GM19467 (cell line): ENCODE measurements around the gene LHFPL2.
"Not testable (repeated sequence)": the region's sequence is repeated elsewhere in the genome, so short reads cannot be mapped to it uniquely, and the experiment has no call there.

Source experiments
- ATAC-seq: cut with Tn5 transposase; IDR thresholded peaks from one replicate; pipeline ENCODE4 v1.9.1; 2021; ENCODE audit warnings: mild to moderate bottlenecking, moderate library complexity; ENCODE audit not compliant: unreplicated experiment

LHFPL2 gene, protein sequence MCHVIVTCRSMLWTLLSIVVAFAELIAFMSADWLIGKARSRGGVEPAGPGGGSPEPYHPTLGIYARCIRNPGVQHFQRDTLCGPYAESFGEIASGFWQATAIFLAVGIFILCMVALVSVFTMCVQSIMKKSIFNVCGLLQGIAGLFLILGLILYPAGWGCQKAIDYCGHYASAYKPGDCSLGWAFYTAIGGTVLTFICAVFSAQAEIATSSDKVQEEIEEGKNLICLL

DNA sequence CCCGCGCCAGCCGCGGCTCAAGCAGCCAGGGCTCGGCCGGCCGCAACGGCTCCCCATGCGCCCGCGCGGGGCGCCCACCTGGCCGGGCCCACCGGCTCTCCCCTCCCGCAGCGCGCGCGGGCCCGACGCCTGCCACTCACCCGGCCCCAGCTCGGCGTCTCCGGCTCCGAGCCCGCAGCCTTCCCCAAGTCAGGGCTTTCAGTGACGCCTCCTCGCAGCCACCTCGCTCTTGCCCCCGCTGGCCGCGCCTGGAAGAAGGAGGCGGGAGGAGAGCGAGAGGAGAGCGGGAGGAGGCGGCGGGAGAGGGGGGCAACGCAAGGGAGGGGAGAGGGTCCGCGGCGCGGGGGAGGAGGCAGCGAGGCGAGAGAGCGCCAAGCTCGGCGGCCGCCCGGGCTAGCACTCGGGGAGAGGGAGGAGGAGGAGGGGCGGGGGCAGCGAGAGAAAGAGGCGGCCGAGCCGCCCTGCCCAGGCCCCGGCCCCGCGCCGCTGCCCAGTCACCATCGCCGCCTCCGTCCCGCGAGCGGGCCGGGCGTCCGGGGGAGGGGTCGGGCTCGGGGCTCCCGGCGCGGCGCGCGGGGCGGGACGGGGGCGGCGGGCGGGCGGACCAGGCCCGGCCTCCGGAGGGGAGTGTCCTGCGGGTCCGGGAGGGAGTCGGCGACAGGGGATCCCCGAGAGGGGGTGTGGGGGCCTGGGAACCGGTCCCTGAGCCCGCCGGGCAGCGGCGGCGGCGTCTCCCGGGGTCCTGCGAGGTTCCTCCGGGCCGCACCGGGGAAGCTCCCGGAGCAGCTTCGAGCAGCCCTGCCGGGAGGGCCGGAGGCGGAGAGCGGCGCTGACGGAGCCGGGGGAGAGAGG lies at the start of gene LHFPL2:
TSS of gene LHFPL2 (minus strand) at position 414 of the 852 bp plus-strand sequence. CDS start 138,559 bp downstream, outside the sequence.
- peak; percentile 54 for ATAC-seq

DNA sequence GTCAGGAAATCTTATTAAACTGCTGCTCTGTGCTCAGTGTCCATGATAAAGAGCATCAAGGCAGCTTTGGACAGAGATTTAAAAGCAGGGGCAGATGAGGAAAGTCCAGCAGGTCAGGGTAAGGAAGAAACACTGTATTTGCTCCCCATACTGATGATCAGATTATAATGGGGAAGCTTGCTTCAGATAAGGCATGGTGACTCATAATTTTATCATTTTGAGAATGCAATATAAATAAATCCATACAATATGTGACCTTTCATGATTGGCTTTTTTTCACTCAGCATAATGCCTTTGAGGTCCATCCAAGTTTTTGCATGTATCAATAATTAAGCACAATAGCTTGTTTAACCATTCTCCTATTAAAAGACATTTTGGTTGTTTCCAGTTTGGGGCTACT lies 48.1 kb upstream of the LHFPL2 start:
- no peak for ATAC-seq

DNA sequence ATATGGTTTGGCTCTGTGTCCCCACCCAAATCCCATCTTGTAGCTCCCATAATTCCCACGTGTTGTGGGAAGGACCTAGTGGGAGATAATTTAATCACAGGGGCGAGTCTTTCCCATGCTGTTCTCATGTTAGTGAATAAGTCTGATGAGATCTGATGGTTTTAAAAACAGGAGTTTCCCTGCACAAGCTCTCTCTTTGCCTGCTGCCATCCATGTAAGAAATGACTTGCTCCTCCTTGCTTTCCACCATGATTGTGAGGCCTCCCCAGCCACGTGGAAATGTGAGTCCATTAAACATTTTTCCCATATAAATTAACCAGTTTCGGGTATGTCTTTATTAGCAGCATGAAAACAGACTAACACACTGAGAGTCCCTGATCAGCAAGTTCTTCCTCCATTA lies 47.5 kb upstream of the LHFPL2 start:
- ATAC-seq = not testable (repeated sequence)

DNA sequence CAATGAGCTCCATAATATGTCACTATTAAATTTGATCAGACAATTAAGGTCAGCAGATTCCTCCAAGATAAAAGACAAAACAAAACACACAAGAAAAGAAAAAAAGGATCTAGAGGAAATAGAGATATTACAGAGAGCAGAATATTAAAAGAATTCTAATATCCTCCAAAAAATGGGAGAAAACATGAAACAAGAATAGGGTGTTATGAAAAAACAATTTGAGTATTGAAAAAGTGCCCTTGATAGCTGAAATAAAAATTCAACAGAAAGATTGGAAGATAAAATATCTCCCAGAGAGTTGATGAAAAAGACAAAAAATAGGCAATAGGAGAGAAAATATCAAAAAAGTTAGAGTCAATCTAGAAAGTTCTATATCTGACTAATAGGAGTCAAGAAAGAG lies 44.8 kb upstream of the LHFPL2 start:
- no peak for ATAC-seq

DNA sequence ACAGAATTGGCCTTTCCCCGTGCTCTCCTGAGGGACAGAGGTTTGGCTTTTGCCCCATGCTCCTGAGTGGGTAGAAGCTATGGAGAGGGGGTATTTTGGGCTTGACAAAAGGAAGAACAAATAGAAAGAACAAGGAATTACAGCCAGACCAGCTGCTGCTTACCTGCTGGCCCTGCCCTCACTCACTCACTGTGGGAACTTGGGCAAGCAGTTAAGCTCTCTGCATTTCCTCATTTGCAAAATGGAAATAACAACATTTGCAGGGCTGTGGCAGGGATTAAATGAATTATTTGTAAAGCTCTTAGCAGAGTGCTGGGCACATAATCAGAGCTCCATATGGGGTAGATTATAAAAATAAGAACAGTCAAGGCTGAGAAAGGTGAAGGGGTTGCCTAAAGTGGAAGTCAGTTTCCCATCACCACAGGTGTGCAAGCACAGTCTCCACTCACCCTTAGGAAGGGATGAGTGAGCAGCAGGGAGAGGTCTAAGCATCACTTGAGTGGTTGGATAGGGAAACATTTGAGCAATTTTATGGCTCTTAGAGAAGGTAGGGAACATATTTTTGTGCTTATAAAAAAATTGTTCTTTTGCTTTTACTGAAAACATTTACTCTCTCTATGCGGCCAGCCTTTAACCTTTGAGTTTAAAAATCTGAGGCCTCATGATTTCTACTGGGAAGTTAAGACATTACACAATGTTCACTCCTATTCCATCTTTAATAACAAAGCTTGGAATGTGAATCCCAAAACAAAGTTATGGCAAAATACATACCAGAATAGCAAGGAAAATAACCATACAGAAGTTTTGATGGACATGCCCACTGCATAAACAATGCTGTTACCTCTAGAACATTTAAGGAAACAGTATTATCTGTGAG lies 42.8 kb upstream of the LHFPL2 start:
- ATAC-seq = no peak

DNA sequence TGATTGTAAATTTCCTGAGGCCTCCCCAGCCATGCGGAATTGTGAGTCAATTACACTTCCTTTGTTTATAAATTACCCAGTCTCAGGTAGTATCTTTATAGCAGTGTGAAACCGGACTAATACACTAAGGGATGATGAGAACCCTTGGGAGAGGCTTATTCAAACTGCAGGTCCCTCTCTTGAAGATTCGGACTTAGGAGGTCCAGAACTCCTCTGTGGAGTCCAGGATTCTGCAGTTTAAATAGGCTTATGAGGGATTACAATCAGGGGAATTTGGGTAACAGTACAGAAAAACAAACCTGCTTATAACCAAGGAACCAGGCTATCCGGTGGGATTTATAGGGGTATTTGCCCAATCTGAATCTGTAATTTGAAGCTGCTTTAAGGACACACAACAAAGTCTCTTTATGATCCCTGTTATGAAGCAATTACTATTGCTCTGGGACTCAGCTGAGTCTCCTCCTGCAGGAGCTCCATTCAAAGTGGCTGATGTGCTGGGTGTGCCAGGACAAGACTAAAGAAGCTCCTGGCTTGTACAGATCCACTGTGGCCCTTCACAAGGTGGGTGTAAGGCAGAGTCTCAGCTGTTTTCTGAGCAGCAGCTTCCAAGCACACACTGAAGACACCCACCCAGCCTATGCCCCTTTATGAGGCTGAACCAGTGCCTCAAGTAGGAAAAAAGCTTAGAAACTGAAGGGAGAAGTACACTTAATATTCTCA lies 41.8 kb upstream of the LHFPL2 start:
- no peak for ATAC-seq

DNA sequence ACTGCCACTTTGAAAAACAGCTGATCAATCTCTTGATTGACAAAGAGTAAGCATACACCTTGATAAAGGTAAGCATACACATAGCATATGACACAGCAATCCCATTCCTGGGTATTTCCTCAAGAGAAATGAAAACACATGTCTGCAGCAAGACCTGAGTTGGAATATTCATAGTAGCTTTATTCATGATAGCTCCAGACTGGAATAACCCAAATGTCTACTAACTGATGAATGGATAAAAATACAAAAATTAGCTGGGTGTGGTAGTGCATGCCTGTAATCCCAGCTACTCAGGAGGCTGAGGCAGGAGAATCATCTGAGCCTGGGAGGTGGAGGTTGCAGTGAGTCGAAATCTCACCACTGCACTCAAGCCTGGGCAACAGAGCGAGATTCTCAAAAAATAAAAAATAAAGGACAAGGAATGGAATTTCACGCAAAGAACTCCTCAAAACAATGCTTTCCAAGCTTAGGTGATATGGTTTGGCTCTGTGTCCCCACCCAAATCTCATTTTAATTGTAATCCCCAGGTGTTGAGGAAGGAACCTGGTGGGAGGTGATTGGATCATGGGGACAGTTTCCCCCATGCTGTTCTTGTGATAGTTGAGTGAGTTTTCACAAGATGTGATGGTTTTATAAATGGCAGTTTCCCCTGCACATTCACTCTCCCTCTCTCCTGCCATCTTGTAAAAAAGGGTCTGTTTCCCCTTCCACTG lies 41.1 kb upstream of the LHFPL2 start:
- ATAC-seq = no peak

DNA sequence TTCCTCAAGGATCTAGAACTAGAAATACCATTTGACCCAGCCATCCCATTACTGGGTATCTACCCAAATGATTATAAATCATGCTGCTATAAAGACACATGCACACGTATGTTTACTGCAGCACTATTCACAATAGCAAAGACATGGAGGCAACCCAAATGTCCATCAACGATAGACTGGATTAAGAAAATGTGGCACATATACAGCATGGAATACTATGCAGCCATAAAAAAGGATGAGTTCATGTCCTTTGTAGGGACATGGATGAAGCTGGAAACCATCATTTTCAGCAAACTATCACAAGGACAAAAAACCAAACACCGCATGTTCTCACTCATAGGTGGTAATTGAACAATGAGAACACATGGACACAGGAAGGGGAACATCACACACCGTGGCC lies 38.9 kb upstream of the LHFPL2 start:
- ATAC-seq = not testable (repeated sequence)

DNA sequence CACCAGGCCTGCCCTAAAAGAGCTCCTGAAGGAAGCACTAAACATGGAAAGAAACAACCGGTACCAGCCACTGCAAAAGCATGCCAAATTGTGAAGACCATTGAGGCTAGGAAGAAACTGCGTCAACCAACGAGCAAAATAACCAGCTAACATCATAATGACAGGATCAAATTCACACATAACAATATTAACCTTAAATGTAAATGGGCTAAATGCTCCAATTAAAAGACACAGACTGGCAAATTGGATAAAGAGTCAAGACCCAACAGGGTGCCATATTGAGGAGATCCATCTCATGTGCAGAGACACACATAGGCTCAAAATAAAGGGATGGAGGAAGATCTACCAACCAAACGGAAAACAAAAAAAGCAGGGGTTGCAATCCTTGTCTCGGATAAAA lies 35.3 kb upstream of the LHFPL2 start:
- ATAC-seq = not testable (repeated sequence)

DNA sequence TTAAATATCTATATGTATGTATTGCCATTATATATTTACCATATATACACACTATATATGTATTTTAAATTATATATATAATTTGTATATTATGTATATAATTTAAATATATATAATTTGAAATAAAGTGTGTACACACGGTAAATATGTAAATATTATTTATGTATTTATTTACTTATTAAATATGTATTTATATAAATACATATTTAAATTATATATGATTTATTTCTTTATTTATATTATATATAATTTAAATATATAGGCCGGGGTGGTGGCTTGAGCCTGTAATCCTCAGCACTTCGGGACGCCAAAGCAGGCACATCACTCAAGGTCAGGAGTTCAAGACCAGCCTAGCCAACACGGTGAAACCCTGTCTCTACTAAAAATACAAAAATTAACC lies 31.3 kb upstream of the LHFPL2 start:
- no peak for ATAC-seq

DNA sequence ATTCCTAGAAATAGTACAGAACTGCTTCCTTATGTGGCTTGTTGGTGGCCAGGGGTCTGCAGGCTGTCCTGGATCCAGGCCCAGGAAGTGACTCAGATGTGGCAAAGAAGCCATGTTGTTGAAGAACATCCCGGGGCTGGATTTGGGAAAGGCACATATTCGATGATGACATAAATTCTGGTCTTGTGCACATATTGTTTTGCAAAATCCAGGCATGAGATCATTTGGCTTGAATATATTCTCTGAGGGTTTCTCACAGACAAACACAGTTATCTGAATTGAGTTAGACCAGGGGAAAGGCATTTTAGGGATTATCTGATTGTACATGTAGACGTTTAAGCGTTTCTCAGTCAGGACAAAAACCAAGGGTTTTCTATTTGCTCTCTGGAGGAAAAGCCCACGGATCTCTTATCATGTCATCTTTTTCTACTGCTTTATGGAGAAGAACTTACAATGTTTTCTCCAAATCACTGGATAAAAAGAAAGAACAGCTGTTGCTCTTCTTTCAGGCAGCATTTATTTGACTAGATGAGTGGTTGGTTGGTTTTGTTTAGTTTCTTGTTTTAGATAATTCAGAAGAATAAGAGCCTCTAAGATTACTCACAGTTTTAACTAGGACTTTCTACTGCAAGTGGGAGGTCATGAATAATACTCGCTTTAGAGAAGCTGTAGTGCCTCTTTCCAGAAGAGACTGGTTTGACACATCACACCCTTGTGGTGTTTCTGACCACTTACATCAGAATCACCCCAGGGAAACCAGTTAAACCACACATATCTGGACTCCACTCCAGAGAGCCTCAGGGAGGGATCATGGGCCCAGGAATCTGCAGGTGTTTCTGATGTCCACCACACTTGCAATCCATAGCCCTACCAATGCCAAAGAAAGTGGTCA lies 29.5 kb upstream of the LHFPL2 start:
- no peak for ATAC-seq

DNA sequence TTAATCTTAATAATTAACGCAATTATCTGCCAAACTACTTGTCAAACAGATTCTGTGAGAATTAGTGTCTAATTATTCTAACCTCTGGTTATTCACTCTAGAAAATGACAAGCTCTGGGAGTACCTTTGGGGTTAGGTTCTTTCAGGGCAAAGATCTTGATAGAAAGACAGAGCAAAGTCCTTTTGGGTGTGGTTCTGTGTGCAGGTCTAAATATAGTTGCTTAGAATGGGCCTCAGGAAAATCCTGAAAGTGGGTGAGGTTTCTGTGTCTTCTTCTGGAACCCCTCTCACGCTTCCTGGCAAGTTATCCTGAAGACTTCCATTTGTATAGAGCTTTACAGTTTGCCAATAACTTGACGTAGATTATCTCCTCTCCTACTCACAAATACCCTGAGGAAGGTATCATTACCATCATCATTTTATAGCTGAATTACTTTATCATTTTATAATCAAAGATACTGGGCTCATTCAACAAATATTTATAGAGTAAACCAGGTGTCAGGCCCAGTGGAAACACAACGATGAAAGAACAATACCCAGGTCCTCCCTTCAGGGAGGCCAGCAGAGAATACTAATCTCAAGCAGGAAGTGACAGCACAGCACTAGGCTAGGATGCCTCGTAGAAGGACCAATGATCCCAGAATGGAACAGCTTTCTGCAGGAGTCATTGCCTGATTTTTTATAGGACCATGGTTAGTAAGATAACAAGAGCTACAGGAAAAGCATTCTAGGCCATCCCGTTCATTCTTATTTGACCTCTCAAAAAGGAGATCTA lies 27.6 kb upstream of the LHFPL2 start:
- no peak for ATAC-seq

DNA sequence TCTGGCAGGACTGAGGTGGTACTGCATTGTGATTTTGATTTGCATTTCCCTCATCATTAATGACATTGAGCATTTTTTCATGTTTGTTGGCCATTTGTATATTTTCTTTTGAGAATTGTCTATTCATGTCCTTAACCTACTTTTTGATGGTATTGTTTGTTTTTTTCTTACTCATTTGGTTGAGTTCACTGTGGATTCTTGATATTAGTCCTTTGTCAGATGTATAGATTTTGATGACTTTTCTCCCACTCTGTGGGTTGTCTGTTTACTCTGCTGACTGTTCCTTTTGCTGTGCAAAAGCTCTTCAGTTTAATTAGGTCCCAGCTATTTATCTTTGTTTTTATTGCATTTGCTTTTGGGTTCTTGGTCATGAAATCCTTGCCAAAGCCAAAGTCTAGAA lies 25.3 kb upstream of the LHFPL2 start:
- not testable (repeated sequence) for ATAC-seq

DNA sequence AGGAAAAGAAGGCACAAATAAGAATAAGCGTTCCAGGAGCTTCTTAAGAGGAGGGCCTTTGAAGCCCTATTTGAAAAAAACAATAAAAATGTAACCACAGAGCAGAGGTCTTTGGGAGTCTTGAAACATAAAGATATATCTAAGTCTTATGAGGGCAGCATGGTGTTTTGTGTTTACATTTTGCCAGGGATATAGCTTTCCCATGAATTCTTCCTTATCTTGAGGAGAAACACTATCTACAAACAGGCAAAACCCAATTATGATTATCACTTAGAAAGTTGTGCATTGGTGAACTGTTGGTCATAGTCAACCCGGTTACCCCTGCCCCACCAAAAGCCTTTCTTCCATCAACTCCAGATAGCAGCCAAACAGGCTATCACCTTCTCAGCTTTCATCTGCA lies 23.6 kb upstream of the LHFPL2 start:
- no peak for ATAC-seq

DNA sequence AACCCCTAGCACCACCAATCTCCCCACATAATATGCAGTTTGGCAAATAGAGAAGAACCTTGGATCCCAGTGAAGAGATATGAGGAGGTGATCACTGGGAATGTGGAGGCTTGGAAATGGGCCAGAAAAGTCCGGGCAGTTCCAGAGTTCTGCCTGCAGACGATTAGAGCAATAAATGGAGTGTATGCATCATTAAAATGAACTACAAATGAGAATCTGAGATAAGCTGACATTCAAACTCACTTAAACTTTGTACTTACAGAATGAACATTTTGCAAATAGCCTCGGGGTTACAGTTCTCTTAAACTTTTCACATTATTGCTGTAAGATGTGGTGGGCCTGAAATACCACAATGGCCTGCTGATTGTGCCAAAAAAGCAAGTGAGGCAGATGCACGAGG lies 23.0 kb upstream of the LHFPL2 start:
- ATAC-seq = no peak

DNA sequence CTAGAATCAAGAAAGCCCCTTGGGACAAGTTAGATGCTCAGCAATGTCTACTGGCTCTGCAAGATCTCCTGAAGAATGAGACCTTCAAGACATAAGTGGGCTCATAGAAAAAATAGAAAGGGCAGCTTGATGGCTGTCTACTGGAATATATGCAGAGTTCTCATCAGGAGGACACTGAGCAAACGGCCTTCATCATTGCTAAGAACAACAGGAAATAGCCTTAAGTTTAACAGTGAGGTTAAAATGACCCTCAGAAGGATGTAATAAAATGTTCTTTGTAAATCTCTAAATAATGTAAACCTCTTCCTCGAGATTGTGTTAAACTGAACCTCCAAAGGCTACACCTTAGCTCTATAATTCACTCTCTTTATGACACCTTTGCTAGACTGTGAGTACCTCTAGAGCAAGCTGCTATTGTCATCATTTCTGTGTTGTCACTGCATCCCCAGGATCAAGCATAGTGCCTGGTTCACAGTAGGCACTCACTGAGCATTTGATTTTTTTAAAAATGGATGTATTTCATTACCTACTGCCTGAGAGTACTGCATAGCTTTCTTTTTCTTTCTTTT lies 22.2 kb upstream of the LHFPL2 start:
- ATAC-seq = no peak

DNA sequence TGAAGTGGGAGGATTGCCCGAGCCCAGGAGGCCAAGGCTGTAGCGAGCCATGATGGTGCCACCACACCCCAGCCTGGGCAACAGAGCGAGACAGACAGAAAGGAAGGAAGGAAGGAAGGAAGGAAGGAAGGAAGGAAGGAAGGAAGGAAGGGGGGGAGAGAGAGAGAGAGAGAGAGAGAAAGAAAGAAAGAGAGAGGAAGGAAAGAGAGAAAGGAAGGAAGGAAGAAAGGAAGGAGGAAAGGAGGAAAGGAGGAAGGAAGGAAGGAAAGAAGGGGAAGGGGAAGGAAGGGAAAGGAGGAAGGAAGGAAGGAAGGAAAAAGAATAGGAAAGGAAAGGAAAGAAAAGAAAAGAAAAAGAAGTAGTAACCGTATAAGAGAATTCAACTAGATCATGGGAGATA lies 20.8 kb upstream of the LHFPL2 start:
- ATAC-seq = no peak

DNA sequence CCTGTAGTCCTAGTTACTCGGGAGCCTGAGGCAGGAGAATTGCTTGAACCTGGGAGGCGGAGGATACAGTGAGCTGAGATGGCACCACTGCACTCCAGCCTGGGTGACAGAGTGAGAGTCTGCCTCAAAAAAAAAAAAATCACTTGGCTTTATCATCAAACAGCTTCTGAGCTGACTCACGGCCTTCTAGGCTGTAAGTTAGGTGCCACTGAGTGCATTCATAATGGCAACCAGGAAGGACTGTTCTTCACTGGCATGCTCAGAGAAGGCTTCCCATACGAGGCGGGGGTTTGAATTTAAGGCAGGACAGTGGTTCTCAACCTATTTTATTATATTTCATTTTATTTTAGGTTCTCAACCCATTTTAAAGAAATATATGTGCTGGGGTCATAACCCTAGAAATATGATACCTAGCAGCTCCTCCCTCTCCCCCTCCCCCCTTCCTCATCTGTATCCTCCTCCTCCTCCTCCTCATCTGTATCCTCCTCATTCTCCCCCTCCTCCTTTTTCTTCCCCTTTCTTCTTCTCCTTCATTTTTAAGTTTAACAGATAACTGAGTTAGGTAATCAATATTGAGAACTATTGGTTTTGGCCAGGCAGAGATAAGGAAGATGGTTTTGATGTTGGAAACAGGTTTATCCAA lies 19.0 kb upstream of the LHFPL2 start:
- no peak for ATAC-seq
